Activated CD4-positive, alpha-beta T cell treated with anti-CD3 and anti-CD28 coated beads, Interleukin-2, Interleukin-6, amounts not matched to agents 100 ng/mL and 50 ng/mL, durations not matched to agents 16 hours and 8 hours (primary cell): Measurements from ENCODE around the gene KDM5D.

ENCODE experiments used
- DNase-seq: peaks from one replicate; pipeline ENCODE4 v3.0.0-alpha.2; 2020

KDM5D gene

GRCh38 chrY:19744381-19745378 lies at the start of gene KDM5D:
Gene KDM5D, minus strand, starts transcription at chrY:19744726. Its CDS starts 192 bp downstream, at chrY:19744534.
- no peak for DNase-seq

GRCh38 chrY:19768375-19768774 lies 23.8 kb upstream of the KDM5D start:
- DNase-seq, result no peak

- DNase-seq, result no peak
These were observed 1.2 kb downstream of the KDM5D start for GRCh38 chrY:19743331-19743730.

GRCh38 chrY:19742153-19742552 lies 2.4 kb downstream of the KDM5D start:
- DNase-seq, result no peak

GRCh38 chrY:19734425-19734824 lies 10.1 kb downstream of the KDM5D start:
- DNase-seq, result no peak

GRCh38 chrY:19717950-19718349 lies 26.6 kb downstream of the KDM5D start:
- DNase-seq, result no peak

- no peak for DNase-seq
These were observed 27.4 kb downstream of the KDM5D start for GRCh38 chrY:19717146-19717545.

GRCh38 chrY:19715226-19715625 lies 29.3 kb downstream of the KDM5D start:
- DNase-seq, result no peak

GRCh38 chrY:19713430-19713829 lies 31.1 kb downstream of the KDM5D start:
- DNase-seq, result no peak

- DNase-seq, result no peak
These were observed 38.3 kb downstream of the KDM5D start for GRCh38 chrY:19706273-19706672.

- no peak for DNase-seq
These were observed 46.0 kb downstream of the KDM5D start for GRCh38 chrY:19698495-19698894.

- no peak for DNase-seq
These were observed 63.7 kb downstream of the KDM5D start for GRCh38 chrY:19680821-19681220.
